GM12878 (cell line): Measurements from ENCODE around the gene NDUFS6. TPM values are rescaled to one million over a fixed set of nuclear protein-coding genes. Genes with fewer than 3 reads are reported as not detected.
A peak's percentile ranks its signal among the peaks of the same experiment; 100 is the strongest.

ENCODE experiments used
- ATF3 ChIP-seq: IDR thresholded peaks from 2 replicates; pipeline ENCODE4 v1.6.1; 2011; ENCODE audit warnings: low read depth, mild to moderate bottlenecking, low read length, moderate library complexity, borderline replicate concordance; ENCODE audit errors: extremely low read depth
- ATF7 ChIP-seq: fragments of 450-650 bp; IDR thresholded peaks from 2 replicates; pipeline ENCODE4 v1.6.1; 2016; ENCODE audit warnings: low read depth, mild to moderate bottlenecking
- BCLAF1 ChIP-seq: fragments of 450-650 bp; IDR thresholded peaks from 2 replicates; pipeline ENCODE4 v1.6.1; 2017; ENCODE audit warnings: antibody characterized with exemption, mild to moderate bottlenecking, moderate library complexity
- CBFB ChIP-seq: IDR thresholded peaks from 2 replicates; pipeline ENCODE4 v1.6.1; 2016; ENCODE audit warnings: antibody characterized with exemption, low read depth
- CEBPZ ChIP-seq: fragments of 150-350 bp; IDR thresholded peaks from 2 replicates; pipeline ENCODE4 v1.6.1; 2016; ENCODE audit warnings: low read depth, low read length
- CREB1 ChIP-seq: IDR thresholded peaks from 2 replicates; pipeline ENCODE4 v1.6.1; 2012; ENCODE audit warnings: low read depth, mild to moderate bottlenecking, inconsistent platforms
- DPF2 ChIP-seq: fragments of 450-650 bp; IDR thresholded peaks from 2 replicates; pipeline ENCODE4 v1.6.1; 2017; ENCODE audit warnings: mild to moderate bottlenecking
- E2F4 ChIP-seq: IDR thresholded peaks from 2 replicates; pipeline ENCODE4 v1.6.1; 2012; ENCODE audit warnings: low read depth, low read length, improper control_type of control experiment
- EP300 ChIP-seq, 2 experiments: fragments of 150-350 bp in 1 of 2; IDR thresholded peaks; 2 replicates each; pipeline ENCODE4 v1.6.1; 2011 to 2012; ENCODE audit warnings: low read depth in 2 of 2, low read length in 2 of 2, borderline replicate concordance in 1 of 2, improper control_type of control experiment in 1 of 2, inconsistent platforms in 1 of 2; ENCODE audit not compliant: control insufficient read depth in 1 of 2
- ESRRA ChIP-seq: IDR thresholded peaks from 2 replicates; pipeline ENCODE4 v1.6.1; 2012; ENCODE audit warnings: mild to moderate bottlenecking, low read length, improper control_type of control experiment
- ETV6 ChIP-seq, 2 experiments: fragments of 450-650 bp in 1 of 2; IDR thresholded peaks in 1 of 2; conservative IDR thresholded peaks in 1 of 2; 2 replicates each; pipeline ENCODE4 v1.6.1; 2014; ENCODE audit warnings: antibody characterized with exemption in 1 of 2, borderline replicate concordance in 1 of 2, low read depth in 1 of 2, mild to moderate bottlenecking in 1 of 2, moderate library complexity in 1 of 2
- IRF4 ChIP-seq: IDR thresholded peaks from 2 replicates; pipeline ENCODE4 v1.6.1; 2011; ENCODE audit warnings: low read depth, low read length
- JUNB ChIP-seq: IDR thresholded peaks from 2 replicates; pipeline ENCODE4 v1.6.1; 2016; ENCODE audit warnings: antibody characterized with exemption, mild to moderate bottlenecking
- MTA2 ChIP-seq: fragments of 450-650 bp; IDR thresholded peaks from 2 replicates; pipeline ENCODE4 v1.6.1; 2016; ENCODE audit warnings: low read depth, mild to moderate bottlenecking, moderate library complexity
- NFYA ChIP-seq: IDR thresholded peaks from 2 replicates; pipeline ENCODE4 v1.6.1; 2011; ENCODE audit warnings: low read depth, mild to moderate bottlenecking, low read length, improper control_type of control experiment, borderline replicate concordance
- NR2F1 ChIP-seq: fragments of 450-650 bp; conservative IDR thresholded peaks from 2 replicates; pipeline ENCODE4 v1.6.1; 2017; ENCODE audit warnings: mild to moderate bottlenecking
- RAD51 ChIP-seq: fragments of 450-650 bp; IDR thresholded peaks from 2 replicates; pipeline ENCODE4 v1.6.1; 2016; ENCODE audit warnings: moderate library complexity, mild to moderate bottlenecking, inconsistent platforms
- STAT1 ChIP-seq: fragments of 450-650 bp; conservative IDR thresholded peaks from 2 replicates; pipeline ENCODE4 v1.6.1; 2014; ENCODE audit warnings: antibody characterized with exemption, mild to moderate bottlenecking
- SUZ12 ChIP-seq: fragments of 200-600 bp; sonication (generic); IDR thresholded peaks from one replicate; pipeline ENCODE4 v1.6.1; 2018; ENCODE audit warnings: antibody characterized with exemption, mild to moderate bottlenecking; ENCODE audit not compliant: unreplicated experiment
- TCF3 ChIP-seq: IDR thresholded peaks from 2 replicates; pipeline ENCODE4 v1.6.1; 2012; ENCODE audit warnings: low read depth, mild to moderate bottlenecking, low read length, borderline replicate concordance; ENCODE audit not compliant: insufficient read depth
- WRNIP1 ChIP-seq: IDR thresholded peaks from 2 replicates; pipeline ENCODE4 v1.6.1; 2011; ENCODE audit warnings: low read depth, low read length, improper control_type of control experiment, borderline replicate concordance
- ZNF207 ChIP-seq: fragments of 450-650 bp; IDR thresholded peaks from 2 replicates; pipeline ENCODE4 v1.6.1; 2014; ENCODE audit warnings: antibody characterized with exemption, mild to moderate bottlenecking, borderline replicate concordance
- polyA plus RNA-seq, 11 experiments: library from polyadenylated mRNA; depleted of rRNA in 4 of 11; unstranded in 6 of 11; stranded (reverse) in 5 of 11; fragments of >200 nt; fragmentation: Nextera tagmentation in 4 of 11; fragmentation: Illumina TruSeq in 1 of 11; extraction: Ambion mirVana in 4 of 11; extraction: Trizol in 1 of 11; gene quantifications; 1 replicate in 1 of 11; 2 replicates in 10 of 11; pipeline versions ENCODE4 v1.2.1 to v1.2.3, GENCODE V29; 2011 to 2016; ENCODE audit warnings: inconsistent platforms in 2 of 11, missing spikeins in 2 of 11, low read depth in 1 of 11
- total RNA-seq, 4 experiments: library from RNA; depleted of rRNA in 3 of 4; stranded (reverse); fragments of >200 nt in 3 of 4; fragmentation: Illumina TruSeq in 1 of 4; extraction: Trizol in 1 of 4; gene quantifications; 2 replicates each; pipeline versions ENCODE4 v1.2.1 to v1.2.3, GENCODE V29; 2013 to 2021

Gene NDUFS6
- total and polyA plus RNA-seq, 10 of the 15 experiments (the other 5 are each of a cell fraction or from before 2014, with no cell fraction given) = 20.7 to 213 (median 58.3) TPM

- peak; percentile 51; the same call in 1 of the 2 replicates for TF ChIP-seq ESRRA
- peak; percentile 81; the same call in 1 of the 2 replicates for TF ChIP-seq DPF2
- peak; percentile 84 for TF ChIP-seq NR2F1
- TF ChIP-seq ETV6 (conservative IDR thresholded peaks at IDR 0.05 in 1 of 2, IDR thresholded peaks at IDR 0.05 in 1 of 2; ENCODE audit: borderline replicate concordance in 1 of 2, low read depth in 1 of 2) = peak in 1 of 2 experiments; percentile 55; a peak in 1 of 4 replicates
- TF ChIP-seq CBFB = peak; percentile 56; the same call in 1 of the 2 replicates
- TF ChIP-seq ATF7 = peak; percentile 77
- peak; percentile 40; the same call in 1 of the 2 replicates for TF ChIP-seq JUNB
- peak; percentile 98 for TF ChIP-seq MTA2
- TF ChIP-seq ATF3 = no peak
- TF ChIP-seq WRNIP1 = no peak
- no peak for TF ChIP-seq IRF4
- no peak for TF ChIP-seq E2F4
- TF ChIP-seq TCF3 = no peak
- peak; percentile 58; the same call in 1 of the 2 replicates for TF ChIP-seq RAD51
- TF ChIP-seq STAT1 = no peak
- TF ChIP-seq CREB1 = no peak
- no peak for TF ChIP-seq BCLAF1
- TF ChIP-seq EP300 (IDR thresholded peaks at IDR 0.05; ENCODE audit: borderline replicate concordance in 1 of 2, control insufficient read depth in 1 of 2, low read depth in 2 of 2, low read length in 2 of 2) = peak; percentile 71 to 93
- TF ChIP-seq CEBPZ = no peak
- peak; percentile 51; the same call in 1 of the 2 replicates for TF ChIP-seq ZNF207
- no peak for TF ChIP-seq NFYA
- no peak for TF ChIP-seq SUZ12
Measured at GRCh38 chr5:1783216-1783554, 18.0 kb upstream of the NDUFS6 start (continued).
